ENCODE measurements around the gene RBMS3. TPM values are rescaled to one million over a fixed set of nuclear protein-coding genes. Genes with fewer than 3 reads are reported as not detected.

Gene RBMS3
- total RNA-seq, 1 donor from 2014 or later, result 58.5 TPM

- Histone ChIP-seq H3K36me3 (no peaks in the 10 kb centered on the region), H3K27ac (no peak overlapping the region), H3K27me3 (ENCODE audit: low read depth) (no peaks in the 10 kb centered on the region), H3K4me3 (no peak overlapping the region), H3K9me3 (no peaks in the 10 kb centered on the region), H3K4me1 (no peaks in the 10 kb centered on the region)
- intact Hi-C loops (cut with DNase I), result no loop called here
- no peak for DNase-seq
- no peak for TF ChIP-seq CTCF (IDR thresholded peaks at IDR 0.05)
- no peak for ATAC-seq
These were observed 655.2 kb downstream of the RBMS3 start for GRCh38 chr3:29936054-29936453.

GRCh38 chr3:29936766-29937165, 655.9 kb downstream of the RBMS3 start:
- ATAC-seq, result no peak
- intact Hi-C loops (cut with DNase I), result no loop called here
- no peak for TF ChIP-seq CTCF (IDR thresholded peaks at IDR 0.05)

GRCh38 chr3:29937185-29937584, 656.3 kb downstream of the RBMS3 start:
- Histone ChIP-seq H3K4me3 (no peak overlapping the region), H3K9me3 (no peaks in the 10 kb centered on the region), H3K4me1 (no peaks in the 10 kb centered on the region), H3K27me3 (ENCODE audit: low read depth) (no peaks in the 10 kb centered on the region), H3K27ac (no peak overlapping the region), H3K36me3 (no peaks in the 10 kb centered on the region)
- intact Hi-C loops (cut with DNase I), result no loop called here
- DNase-seq (no peak), ATAC-seq (no peak)
- no peak for TF ChIP-seq CTCF (IDR thresholded peaks at IDR 0.05)

More at GRCh38 chr3:29936766-29937165, 655.9 kb downstream of the RBMS3 start:
- H3K36me3 ChIP-seq, result no peaks in the 10 kb centered on the region
- no peaks in the 10 kb centered on the region for H3K4me1 ChIP-seq
- no peak overlapping the region for H3K27ac ChIP-seq
- H3K4me3 ChIP-seq, result no peak overlapping the region
- no peaks in the 10 kb centered on the region for H3K27me3 ChIP-seq (ENCODE audit: low read depth)
- no peaks in the 10 kb centered on the region for H3K9me3 ChIP-seq
- no peak for DNase-seq

- no peak for TF ChIP-seq CTCF (IDR thresholded peaks at IDR 0.05)
These were observed 660.0 kb downstream of the RBMS3 start for GRCh38 chr3:29940759-29941323.

GRCh38 chr3:29942297-29942696, 661.4 kb downstream of the RBMS3 start:
- Histone ChIP-seq H3K36me3 (no peaks in the 10 kb centered on the region), H3K4me3 (no peak overlapping the region), H3K27ac (no peak overlapping the region), H3K27me3 (ENCODE audit: low read depth) (no peaks in the 10 kb centered on the region), H3K4me1 (no peaks in the 10 kb centered on the region), H3K9me3 (no peaks in the 10 kb centered on the region)
- no peak for TF ChIP-seq CTCF (IDR thresholded peaks at IDR 0.05)
- intact Hi-C loops (cut with DNase I), result no loop called here
- no peak for ATAC-seq
- no peak for DNase-seq

More at GRCh38 chr3:29940759-29941323, 660.0 kb downstream of the RBMS3 start:
- no peak overlapping the region for H3K27ac ChIP-seq
- DNase-seq (no peak), ATAC-seq (no peak)
- intact Hi-C loops (cut with DNase I), result no loop called here
- H3K4me3 ChIP-seq, result no peak overlapping the region
- H3K9me3 ChIP-seq, result no peaks in the 10 kb centered on the region
- H3K27me3 ChIP-seq (ENCODE audit: low read depth), result no peaks in the 10 kb centered on the region
- no peaks in the 10 kb centered on the region for H3K4me1 ChIP-seq
- no peaks in the 10 kb centered on the region for H3K36me3 ChIP-seq

Measured in lower lobe of right lung (tissue), 2 donors.